ENCODE data around the gene UGT1A5.

Gene UGT1A5

GRCh38 chr2:233791151-233791882 is 78.6 kb downstream of the UGT1A5 start:
- no peak for DNase-seq

DNA sequence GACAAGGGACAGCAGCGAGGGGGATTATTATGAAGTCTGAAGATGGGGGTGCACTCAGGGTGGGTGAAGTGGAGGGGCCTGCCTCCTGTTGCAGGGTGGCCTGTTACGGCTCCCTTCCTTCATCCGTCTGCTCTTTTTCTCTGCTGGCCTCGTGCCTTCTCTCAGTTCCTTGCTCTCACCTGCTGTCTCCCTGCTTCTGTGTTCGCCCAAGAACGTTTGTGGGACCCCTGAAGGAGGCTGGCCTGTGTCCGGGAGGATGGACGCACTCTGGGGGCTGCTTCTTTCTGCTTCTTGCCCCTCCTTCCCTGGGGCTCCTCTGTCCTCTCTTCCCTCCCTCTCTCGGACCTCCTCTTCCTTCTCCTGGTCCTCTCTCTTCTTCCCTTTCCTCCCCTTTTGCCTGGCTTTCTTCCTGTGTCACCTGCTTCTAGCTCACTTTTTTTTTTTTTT is 79.2 kb downstream of the UGT1A5 start:
- no peak for DNase-seq

DNA sequence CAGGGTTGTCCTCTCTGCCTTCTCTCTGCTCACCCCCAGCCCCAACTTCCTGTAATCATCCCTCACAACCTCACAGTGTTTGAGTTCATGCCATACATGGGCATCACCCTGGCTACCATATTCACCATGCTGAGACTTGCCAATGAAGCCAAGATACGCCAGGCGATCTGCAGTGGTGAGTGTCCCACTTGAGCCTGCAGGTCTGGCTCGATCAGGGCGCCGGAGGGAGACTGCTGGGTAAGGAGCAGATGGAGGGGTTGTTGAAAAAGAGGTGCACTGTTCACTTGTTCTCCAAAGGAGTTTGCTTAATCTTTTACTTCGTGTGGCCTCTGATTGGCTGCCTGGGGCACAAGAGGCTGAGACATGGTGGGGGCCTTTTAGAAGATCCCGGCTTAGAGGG is 80.0 kb downstream of the UGT1A5 start:
- DNase-seq = no peak

GRCh38 chr2:233793465-233794127 is 80.9 kb downstream of the UGT1A5 start:
- no peak for DNase-seq

DNA sequence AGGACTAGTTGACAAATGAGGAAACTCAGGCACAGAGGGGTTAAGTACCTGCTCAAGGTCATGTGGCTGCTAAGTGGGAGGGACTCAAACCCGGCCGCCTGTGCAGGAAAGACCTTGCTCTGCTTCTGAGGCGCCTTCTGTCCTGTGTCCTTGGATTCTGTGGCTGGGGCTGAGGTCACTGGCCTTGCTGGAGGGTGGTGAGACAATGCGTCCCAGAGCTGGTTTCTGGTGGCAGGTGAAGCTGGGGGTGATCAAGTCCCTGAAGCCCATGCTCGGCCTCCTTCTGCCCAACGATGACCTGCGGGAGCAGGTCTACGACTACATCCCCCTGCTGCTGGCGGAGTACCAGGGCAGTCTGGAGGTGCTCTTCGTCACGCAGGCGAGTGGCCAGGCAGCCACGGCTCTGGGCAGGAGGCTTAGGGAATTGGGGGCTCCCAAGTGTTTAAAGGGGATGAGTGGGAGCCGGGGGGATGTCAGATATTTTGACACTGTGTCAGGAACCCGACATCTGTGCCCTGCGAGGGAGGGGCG is 81.5 kb downstream of the UGT1A5 start:
- no peak for DNase-seq

- DNase-seq = no peak
Measured at GRCh38 chr2:233795735-233796171, 83.0 kb downstream of the UGT1A5 start.

DNA sequence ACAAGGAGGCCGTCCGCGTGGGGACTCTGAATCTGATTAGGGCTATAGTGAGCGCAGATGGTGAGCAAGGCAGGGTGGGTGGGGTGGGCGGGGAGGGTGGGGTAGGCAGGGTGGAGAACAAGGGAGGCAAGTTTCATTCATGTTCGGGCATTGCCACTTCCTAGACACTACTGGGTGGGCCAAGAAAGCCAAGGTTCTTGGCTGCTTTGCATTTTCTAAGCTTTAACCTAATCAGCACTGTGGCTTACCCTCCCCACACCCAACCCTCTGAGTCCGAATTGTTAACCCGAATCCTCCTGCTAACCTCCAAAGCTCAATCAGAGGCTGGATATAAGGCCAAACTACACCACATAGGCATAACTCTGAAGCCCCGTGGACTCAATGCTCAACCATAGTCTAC is 83.5 kb downstream of the UGT1A5 start:
- DNase-seq = no peak

- no peak for DNase-seq
Measured at GRCh38 chr2:233798335-233799086, 85.8 kb downstream of the UGT1A5 start.

- DNase-seq = no peak
Measured at GRCh38 chr2:233799087-233799665, 86.5 kb downstream of the UGT1A5 start.

DNA sequence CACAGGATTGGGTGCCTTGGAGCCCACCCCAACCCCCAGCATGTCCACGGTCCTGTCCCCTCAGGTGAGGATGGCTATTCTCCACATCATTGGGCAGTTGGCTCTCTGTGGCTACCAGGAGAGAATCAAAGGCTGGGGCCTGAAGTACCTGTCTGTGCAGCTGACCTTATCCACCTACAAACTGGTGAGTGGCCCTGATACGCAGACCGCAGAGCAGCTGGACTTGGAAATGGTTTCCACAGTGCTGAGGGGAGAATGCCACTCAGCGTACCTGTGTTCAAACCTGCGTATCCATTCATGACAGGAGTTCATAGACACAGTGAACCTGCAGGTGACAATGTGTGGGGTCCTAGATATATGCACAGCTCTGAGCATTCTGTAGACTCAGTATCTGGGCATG is 87.0 kb downstream of the UGT1A5 start:
- no peak for DNase-seq

DNA sequence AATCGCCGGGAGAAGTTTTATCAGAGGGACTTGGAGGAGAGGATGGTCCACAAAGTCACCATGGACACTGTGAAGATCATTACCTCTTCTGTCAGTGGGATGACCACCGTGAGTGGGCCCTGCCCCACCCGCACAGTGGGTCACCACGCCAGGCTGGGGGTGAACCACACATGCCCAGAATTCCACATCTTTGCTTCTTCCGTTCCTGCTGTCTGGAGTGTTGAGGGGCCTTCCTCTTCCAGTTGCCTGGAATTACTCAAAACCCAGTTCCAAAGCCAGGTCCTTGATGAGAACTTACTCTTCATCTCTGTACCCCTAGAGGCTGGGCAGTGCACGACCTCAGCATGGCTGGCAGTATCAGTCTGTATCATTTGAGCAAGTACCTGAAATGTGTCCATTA is 87.5 kb downstream of the UGT1A5 start:
- DNase-seq = no peak

GRCh38 chr2:233801357-233802131 is 88.8 kb downstream of the UGT1A5 start:
- no peak for DNase-seq

DNA sequence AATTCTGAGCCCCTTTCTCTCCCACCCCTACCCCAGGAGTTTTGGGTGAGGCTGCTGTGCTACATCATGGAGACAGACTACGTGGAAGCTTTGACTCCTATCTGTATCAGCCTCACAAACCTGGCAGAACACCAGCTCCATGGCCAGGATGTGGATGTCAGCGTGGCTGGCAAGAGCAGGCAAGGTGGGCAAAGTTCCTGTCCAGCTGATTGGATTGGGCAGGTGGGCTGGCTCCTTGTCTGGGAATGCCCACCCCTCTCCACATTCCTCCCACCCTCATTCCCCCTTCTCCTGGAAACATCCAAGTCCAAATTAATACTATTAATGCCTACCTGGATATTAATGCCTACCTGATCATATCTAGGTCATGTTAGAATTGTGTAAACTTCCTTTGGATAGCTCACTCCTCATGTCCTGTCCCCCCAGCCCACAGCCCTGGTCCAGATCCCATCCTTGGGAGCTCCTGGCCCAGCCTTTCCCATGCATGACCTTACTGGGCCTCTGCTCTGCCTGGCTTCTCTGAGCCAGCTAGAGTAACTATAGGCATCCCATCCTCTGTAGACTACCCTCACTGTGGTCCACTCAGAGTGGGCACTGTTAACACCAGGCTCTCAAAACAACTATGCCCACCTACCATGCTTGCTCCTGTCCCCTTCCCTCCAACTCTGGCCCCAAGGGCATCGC is 89.6 kb downstream of the UGT1A5 start:
- DNase-seq = no peak

DNA sequence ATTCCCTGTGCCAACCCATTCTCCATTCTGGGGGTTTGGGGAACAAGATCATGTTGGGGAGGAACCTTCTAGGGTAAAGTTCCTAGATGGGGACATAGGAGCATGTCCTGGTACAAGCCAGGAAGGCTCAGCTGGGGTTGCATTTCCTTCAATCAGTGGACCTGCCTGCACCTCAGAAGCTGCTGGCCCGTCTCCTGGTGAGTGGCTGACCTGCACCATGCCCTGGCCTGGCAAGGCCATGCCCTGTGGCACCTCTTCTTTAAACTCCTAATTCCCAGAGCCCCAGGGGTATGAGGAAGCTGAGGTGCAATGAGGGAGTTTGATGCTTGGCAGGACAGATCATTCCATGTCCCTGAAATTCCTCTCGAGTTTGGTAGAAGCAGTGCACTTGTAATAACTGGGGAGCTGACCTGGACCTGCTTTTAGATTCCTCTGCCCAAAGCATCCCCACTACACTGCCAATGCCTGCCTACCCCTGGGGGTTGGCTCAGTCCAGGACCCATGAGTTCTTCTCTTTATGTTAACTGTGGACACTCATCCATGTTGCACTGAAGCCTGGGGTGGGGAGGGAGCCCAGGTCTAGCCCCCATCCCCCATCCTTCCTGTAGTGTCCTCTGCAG is 90.7 kb downstream of the UGT1A5 start:
- DNase-seq = no peak

- DNase-seq = no peak
Measured at GRCh38 chr2:233803994-233804393, 91.3 kb downstream of the UGT1A5 start.

DNA sequence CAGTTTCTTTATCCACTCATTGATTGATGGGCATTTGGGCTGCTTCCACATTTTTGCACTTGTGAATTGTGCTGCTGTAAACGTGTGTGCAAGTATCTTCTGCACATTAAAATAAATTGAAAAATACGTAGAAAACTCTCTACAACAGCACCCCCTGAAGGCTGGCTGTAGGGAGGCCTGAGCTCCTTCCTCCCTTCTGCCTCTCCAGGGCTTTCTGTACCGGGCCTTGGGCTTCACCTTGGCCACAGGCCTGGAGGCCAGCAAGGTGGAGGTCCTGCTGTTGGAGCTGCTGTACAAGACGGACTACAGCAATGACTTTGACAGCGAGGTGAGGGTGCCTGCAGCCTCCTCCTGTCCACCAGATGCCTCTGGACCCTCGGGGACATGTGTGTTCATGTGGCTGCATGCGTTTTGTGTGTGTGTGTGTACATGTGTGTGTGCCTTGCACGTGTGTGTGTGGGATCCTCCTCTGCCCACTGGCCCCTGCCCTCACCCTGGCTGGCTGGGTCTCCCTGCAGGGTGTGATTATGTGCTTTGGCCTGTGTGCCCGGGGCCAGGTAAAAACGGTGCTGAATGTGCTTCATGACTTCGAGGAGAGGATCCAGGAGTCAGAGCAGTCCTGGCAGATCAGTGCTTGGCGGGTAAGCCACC is 94.6 kb downstream of the UGT1A5 start:
- no peak for DNase-seq

GRCh38 chr2:233807966-233808935 is 95.5 kb downstream of the UGT1A5 start:
- DNase-seq = no peak

- DNase-seq = no peak
Measured at GRCh38 chr2:233810385-233810784, 97.7 kb downstream of the UGT1A5 start.

DNA sequence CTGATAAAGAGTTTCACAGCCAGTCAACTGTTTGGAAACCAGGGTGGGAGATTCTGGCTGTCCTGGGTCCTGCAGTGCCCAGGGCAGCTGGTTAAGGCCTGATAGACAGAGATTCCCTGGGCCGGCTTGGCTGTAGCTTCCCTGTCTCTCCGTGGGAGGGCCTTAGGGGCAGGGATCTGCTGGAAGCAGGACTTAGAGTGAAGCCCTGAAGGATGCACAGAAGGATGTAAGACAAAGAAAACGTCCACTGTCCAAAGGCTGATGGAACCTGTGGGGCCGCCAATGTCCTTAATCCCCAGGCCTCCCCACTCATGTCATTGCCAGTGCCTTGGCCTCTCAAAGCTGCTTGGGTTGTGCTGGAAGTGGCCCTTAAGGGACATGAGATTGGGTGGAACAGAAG is 98.4 kb downstream of the UGT1A5 start:
- no peak for DNase-seq

GRCh38 chr2:233811732-233812131 is 99.0 kb downstream of the UGT1A5 start:
- no peak for DNase-seq
